Gastroesophageal sphincter (tissue), 2 donors: ENCODE measurements around the gene RNU5B-1.

Experiments used
- EP300 ChIP-seq: sonication (generic); formaldehyde crosslinking; IDR thresholded peaks from one replicate; pipeline ENCODE4 v1.6.1; 2017; ENCODE audit warnings: antibody characterized with exemption, mild to moderate bottlenecking
- POLR2A ChIP-seq, 2 donors: fragments of 450-650 bp; IDR thresholded peaks; one replicate each; pipeline ENCODE4 v1.6.1; 2017; ENCODE audit warnings: antibody characterized with exemption in 2 of 2, mild to moderate bottlenecking in 2 of 2, moderate library complexity in 1 of 2
- POLR2AphosphoS5 ChIP-seq: sonication (generic); formaldehyde crosslinking; IDR thresholded peaks from one replicate; pipeline ENCODE4 v1.6.1; 2017; ENCODE audit warnings: antibody characterized with exemption

GRCh38 chr15:65309882-65310418 lies 5.5 kb downstream of the RNU5B-1 start:
- TF ChIP-seq EP300: no peak
- TF ChIP-seq POLR2A (IDR thresholded peaks at IDR 0.05): no peak
- TF ChIP-seq POLR2AphosphoS5: no peak
